ENCODE data around the gene FRAS1.
A peak's percentile ranks its signal among the peaks of the same experiment; 100 is the strongest.

Gene FRAS1

DNA sequence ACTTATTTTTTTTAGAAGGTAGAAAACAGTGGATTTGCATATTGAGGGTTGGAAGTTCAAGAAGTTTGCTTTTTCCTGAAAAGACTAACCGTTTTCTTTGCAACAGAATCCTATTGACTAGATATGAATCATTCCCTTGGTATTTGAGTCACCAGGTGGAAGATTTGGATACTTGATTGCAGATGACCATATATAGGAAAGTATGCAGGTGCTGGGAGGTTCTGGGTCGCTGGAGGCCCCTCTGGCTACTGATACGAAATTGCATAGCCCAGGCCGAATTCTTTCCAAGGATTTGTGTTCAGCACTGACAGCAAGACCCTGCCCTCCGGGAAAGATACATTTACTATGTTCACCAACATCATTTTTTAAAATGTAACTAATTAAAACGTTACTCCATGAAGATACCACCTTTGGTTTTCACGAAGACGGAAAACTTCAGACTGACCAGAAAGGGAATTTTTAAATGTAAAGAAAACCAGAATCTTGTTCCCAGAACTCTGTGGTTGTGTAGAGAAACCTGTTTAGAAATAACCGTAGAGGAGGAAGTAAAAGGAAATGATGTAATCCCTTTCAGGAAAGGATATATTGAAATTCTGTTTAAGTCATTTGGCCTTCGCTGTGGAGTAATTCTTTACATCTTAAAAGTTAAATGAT, 495.4 kb downstream of the FRAS1 start:
- Histone ChIP-seq H3K4me3 (ENCODE audit: low read depth in 1 of 2, low read length in 1 of 2) (peak overlapping the region; percentile 86 to 89), H3K9me3 (no peaks in the 10 kb centered on the region), H3K27me3 (no peaks in the 10 kb centered on the region), H3K36me3 (peaks cover 12% of the 10 kb centered on the region), H3K27ac (peak overlapping the region; percentile 92), H3K4me1 (ENCODE audit: control insufficient read depth in 1 of 2, insufficient read depth in 1 of 2, low read depth in 1 of 2, low read length in 1 of 2) (peaks cover 47 to 69% of the 10 kb centered on the region in 2 experiments)
- TF ChIP-seq CTCF (IDR thresholded peaks at IDR 0.05), result no peak

- Histone ChIP-seq H3K9me3 (no peaks in the 10 kb centered on the region), H3K27me3 (no peaks in the 10 kb centered on the region), H3K4me1 (ENCODE audit: control insufficient read depth in 1 of 2, insufficient read depth in 1 of 2, low read depth in 1 of 2, low read length in 1 of 2) (peaks cover 52 to 74% of the 10 kb centered on the region in 2 experiments), H3K4me3 (ENCODE audit: low read depth in 1 of 2, low read length in 1 of 2) (peak overlapping the region; percentile 86 to 89), H3K27ac (peak overlapping the region; percentile 92), H3K36me3 (peaks cover 12% of the 10 kb centered on the region)
- TF ChIP-seq CTCF (IDR thresholded peaks at IDR 0.05), result no peak
These were observed 495.9 kb downstream of the FRAS1 start for GRCh38 chr4:78553043-78553396.

GRCh38 chr4:78553529-78554060, 496.5 kb downstream of the FRAS1 start:
- Histone ChIP-seq H3K9me3 (no peaks in the 10 kb centered on the region), H3K27me3 (no peaks in the 10 kb centered on the region), H3K4me3 (ENCODE audit: low read depth in 1 of 2, low read length in 1 of 2) (peak overlapping the region; percentile 86 to 89), H3K36me3 (peaks cover 12% of the 10 kb centered on the region), H3K27ac (peak overlapping the region; percentile 92), H3K4me1 (ENCODE audit: control insufficient read depth in 1 of 2, insufficient read depth in 1 of 2, low read depth in 1 of 2, low read length in 1 of 2) (peaks cover 58 to 80% of the 10 kb centered on the region in 2 experiments)
- TF ChIP-seq CTCF (IDR thresholded peaks at IDR 0.05), result no peak

- no peaks in the 10 kb centered on the region for H3K27me3 ChIP-seq
- no peaks in the 10 kb centered on the region for H3K9me3 ChIP-seq
- no peak for TF ChIP-seq CTCF (IDR thresholded peaks at IDR 0.05)
- H3K27ac ChIP-seq, result peak overlapping the region; percentile 92
- H3K4me3 ChIP-seq (ENCODE audit: low read depth in 1 of 2, low read length in 1 of 2), result no peak overlapping the region
- peaks cover 36% of the 10 kb centered on the region for H3K36me3 ChIP-seq
- peaks cover 67 to 88% of the 10 kb centered on the region in 2 experiments for H3K4me1 ChIP-seq (ENCODE audit: control insufficient read depth in 1 of 2, insufficient read depth in 1 of 2, low read depth in 1 of 2, low read length in 1 of 2)
These were observed 499.5 kb downstream of the FRAS1 start for GRCh38 chr4:78556665-78557064.

DNA sequence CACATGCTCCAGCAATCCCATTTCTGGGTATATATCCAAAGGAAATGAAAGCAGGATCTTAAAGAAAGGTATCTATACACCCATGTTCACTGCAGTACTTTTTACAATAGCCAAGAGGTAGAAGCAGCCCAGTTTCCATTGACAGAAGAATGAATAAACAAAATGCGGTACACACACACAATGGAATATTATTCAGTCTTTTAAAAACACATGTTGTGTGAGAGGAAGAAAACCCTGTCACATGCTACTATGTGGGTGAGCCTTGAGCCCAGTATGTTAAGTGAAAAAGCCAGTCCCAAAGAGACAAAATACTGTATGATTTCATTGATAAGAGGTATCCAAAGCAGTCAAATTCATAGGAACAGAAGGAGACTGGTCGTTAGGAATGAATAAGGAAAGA, 500.7 kb downstream of the FRAS1 start:
- H3K27me3 ChIP-seq, result no peaks in the 10 kb centered on the region
- H3K4me3 ChIP-seq (ENCODE audit: low read depth in 1 of 2, low read length in 1 of 2), result no peak overlapping the region
- no peak for TF ChIP-seq CTCF (IDR thresholded peaks at IDR 0.05)
- H3K9me3 ChIP-seq, result no peaks in the 10 kb centered on the region
- H3K27ac ChIP-seq, result peak overlapping the region; percentile 92
- H3K36me3 ChIP-seq, result peaks cover 48% of the 10 kb centered on the region
- peaks cover 66 to 86% of the 10 kb centered on the region in 2 experiments for H3K4me1 ChIP-seq (ENCODE audit: control insufficient read depth in 1 of 2, insufficient read depth in 1 of 2, low read depth in 1 of 2, low read length in 1 of 2)
